B cell (primary cell): ENCODE measurements around the gene E2F6. TPM values are rescaled to one million over a fixed set of nuclear protein-coding genes. Genes with fewer than 3 reads are reported as not detected.

Experiments
- ATAC-seq: fragments of 200-7000 bp; cut with Tn5 transposase; one replicate; pipeline ENCODE4 v1.10.0; 2021; ENCODE audit warnings: low read depth, mild to moderate bottlenecking, moderate number of reproducible peaks, moderate library complexity
- CTCF ChIA-PET: fragments of 350-600 bp; sonication (Branson Sonifier 250); formaldehyde crosslinking; loops from one replicate; lab custom pipeline; 2021; ENCODE audit warnings: antibody characterized with exemption, inconsistent platforms; lab: Charles Lee
- POLR2A ChIA-PET: fragments of 350-600 bp; sonication (Branson Sonifier 250); formaldehyde crosslinking; loops from one replicate; lab custom pipeline; 2021; ENCODE audit warnings: antibody characterized with exemption; lab: Charles Lee
- DNase-seq: peaks from one replicate; pipeline ENCODE4 v3.0.0; 2013
- H2AFZ ChIP-seq: 2 replicates; pipeline ENCODE4 v1.6.1; 2012; ENCODE audit warnings: mild to moderate bottlenecking, low read depth, low read length; ENCODE audit not compliant: insufficient read depth, poor library complexity, severe bottlenecking
- H3K27ac ChIP-seq, 2 donors: 1 replicate in 1 of 2; 2 replicates in 1 of 2; pipeline ENCODE4 v1.5.1; 2012 to 2013; ENCODE audit warnings: low read length in 2 of 2, mild to moderate bottlenecking in 2 of 2, moderate library complexity in 1 of 2
- H3K27me3 ChIP-seq, 4 experiments: fragments of 200-600 bp in 1 of 4; sonication (generic) in 1 of 4; replicated peaks in 1 of 4; 1 replicate in 2 of 4; 2 replicates in 2 of 4; pipeline versions ENCODE4 v1.6.1 to v1.7.0; 2013 to 2016; ENCODE audit warnings: low read length in 3 of 4, mild to moderate bottlenecking in 2 of 4, mixed read lengths in 1 of 4, moderate library complexity in 1 of 4; ENCODE audit not compliant: insufficient read depth in 4 of 4, control insufficient read depth in 3 of 4; ENCODE audit errors: control extremely low read depth in 1 of 4
- H3K36me3 ChIP-seq, 2 experiments: replicated peaks in 1 of 2; 1 replicate in 1 of 2; 2 replicates in 1 of 2; pipeline versions ENCODE4 v1.6.1 to v1.7.1; 2013; ENCODE audit warnings: low read length in 1 of 2; ENCODE audit not compliant: insufficient read depth in 2 of 2, control insufficient read depth in 1 of 2; ENCODE audit errors: control extremely low read depth in 1 of 2, extremely low read depth in 1 of 2
- H3K4me1 ChIP-seq, 2 donors: fragments of 200-600 bp in 1 of 2; sonication (generic) in 1 of 2; 1 replicate in 1 of 2; 2 replicates in 1 of 2; pipeline versions ENCODE4 v1.5.1 to v1.6.1; 2013 to 2017; ENCODE audit warnings: low read length in 2 of 2; ENCODE audit not compliant: control insufficient read depth in 2 of 2, insufficient read depth in 2 of 2
- H3K4me2 ChIP-seq: replicated peaks from 2 replicates; pipeline ENCODE3; 2012; ENCODE audit warnings: mild to moderate bottlenecking, low read depth, low read length; ENCODE audit not compliant: poor library complexity, severe bottlenecking
- H3K4me3 ChIP-seq, 5 experiments: fragments of 200-600 bp in 1 of 5; sonication (generic) in 1 of 5; 1 replicate in 3 of 5; 2 replicates in 2 of 5; pipeline versions ENCODE4 v1.5.1 to v1.7.0; 2011 to 2016; ENCODE audit warnings: low read length in 4 of 5, mild to moderate bottlenecking in 4 of 5, low read depth in 2 of 5, control low read depth in 1 of 5, moderate library complexity in 1 of 5; ENCODE audit not compliant: insufficient read depth in 1 of 5; ENCODE audit errors: control extremely low read depth in 1 of 5, extremely low read depth in 1 of 5
- H3K79me2 ChIP-seq: fragments of 200-600 bp; sonication (generic); one replicate; pipeline ENCODE4 v1.6.0; 2016; ENCODE audit warnings: low read length; ENCODE audit not compliant: control insufficient read depth, insufficient read depth
- H3K9ac ChIP-seq: fragments of 200-600 bp; sonication (generic); 2 replicates; pipeline ENCODE4 v1.6.1; 2017; ENCODE audit warnings: mild to moderate bottlenecking, low read length, moderate library complexity
- H3K9me3 ChIP-seq, 3 donors: one replicate each; pipeline versions ENCODE4 v1.6.1 to v1.7.1; 2013; ENCODE audit warnings: low read length in 2 of 3; ENCODE audit not compliant: control insufficient read depth in 2 of 3, insufficient read depth in 1 of 3; ENCODE audit errors: control extremely low read depth in 1 of 3
- H4K20me1 ChIP-seq: 2 replicates; pipeline ENCODE4 v1.6.0; 2012; ENCODE audit warnings: mild to moderate bottlenecking, low read length; ENCODE audit not compliant: insufficient read depth, control insufficient read depth, poor library complexity, severe bottlenecking
- H3K27ac Mint-ChIP-seq: one replicate; pipeline ENCODE4 v1.8.0; 2021; ENCODE audit warnings: mixed read lengths
- H3K27me3 Mint-ChIP-seq: one replicate; pipeline ENCODE4 v1.8.0; 2021; ENCODE audit warnings: mixed read lengths
- H3K4me1 Mint-ChIP-seq: one replicate; pipeline ENCODE4 v1.8.0; 2021; ENCODE audit warnings: mixed read lengths
- H3K4me3 Mint-ChIP-seq: one replicate; pipeline ENCODE4 v1.8.0; 2021; ENCODE audit warnings: mixed read lengths
- H3K9me3 Mint-ChIP-seq: one replicate; pipeline ENCODE4 v1.8.0; 2022; ENCODE audit warnings: mixed read lengths; ENCODE audit not compliant: insufficient read depth
- EZH2 ChIP-seq: IDR thresholded peaks from 2 replicates; pipeline ENCODE4 v1.6.1; 2012; ENCODE audit warnings: borderline replicate concordance, low read depth, mild to moderate bottlenecking, moderate library complexity, low read length; ENCODE audit not compliant: insufficient read depth, poor library complexity, severe bottlenecking
- WGBS: methylation state at CpG from one replicate; pipeline ENCODE4 v1.1.5; 2013; ENCODE audit warnings: missing lambda C conversion rate; ENCODE audit not compliant: insufficient coverage; 5-methylcytosine and 5-hydroxymethylcytosine counted together
- intact Hi-C: fragments of 100-400 bp; cut with micrococcal nuclease; formaldehyde crosslinking; loops from one replicate; pipeline ENCODE4 v1.10.0; 2022
- polyA plus RNA-seq: library from polyadenylated mRNA; depleted of rRNA; stranded (reverse); fragments of >200 nt; gene quantifications from 2 replicates; pipeline ENCODE4 v1.2.3, GENCODE V29; 2012
- total RNA-seq, 2 donors: library from RNA; stranded (reverse); fragments of 120-200 nt in 1 of 2; gene quantifications; 1 replicate in 1 of 2; 2 replicates in 1 of 2; pipeline versions ENCODE4 v1.2.3 to v1.2.4, GENCODE V29; 2013 to 2022
- TF ChIP-seq, protein P1 (sequence below): fragments of 200-600 bp; IDR thresholded peaks from one replicate; pipeline ENCODE4 v1.8.0; 2022; ENCODE audit warnings: antibody characterized with exemption, mild to moderate bottlenecking

Gene E2F6
- total and polyA plus RNA-seq, 2 donors (not counting 1 experiment from before 2014, with no cell fraction given): 2.0 to 10.0 TPM

DNA sequence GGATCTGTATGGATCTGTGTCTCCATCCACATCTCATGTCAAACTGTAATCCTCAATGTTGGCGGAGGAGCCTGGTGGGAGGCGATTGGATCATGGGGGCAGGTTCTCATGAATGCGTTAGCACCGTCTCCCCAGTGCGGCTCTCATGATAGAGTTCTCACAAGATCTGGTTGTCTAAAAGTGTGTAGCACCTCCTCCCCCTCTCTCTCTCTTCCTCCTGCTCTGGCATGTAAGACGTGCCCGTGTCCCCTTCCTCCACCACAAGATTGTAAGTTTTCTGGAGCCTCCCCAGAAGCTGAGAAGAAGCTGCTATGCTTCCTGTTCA is 66.6 kb downstream of the E2F6 start:
- Histone ChIP-seq H3K27ac (no peak overlapping the region), H4K20me1 (no peaks in the 10 kb centered on the region), H3K4me3 (no peak overlapping the region), H3K36me3 (no peaks in the 10 kb centered on the region), H3K79me2 (no peaks in the 10 kb centered on the region), H3K9me3 (no peaks in the 10 kb centered on the region), H2AFZ (no peak overlapping the region), H3K4me2 (no peak overlapping the region), H3K4me1 (no peaks in the 10 kb centered on the region), H3K27me3 (peaks cover 0 to 2% (median 0%) of the 10 kb centered on the region in 4 experiments), H3K9ac (no peak overlapping the region)
- Mint-ChIP-seq H3K4me1 (no peaks in the 10 kb centered on the region), H3K27me3 (peaks cover 11% of the 10 kb centered on the region), H3K4me3 (no peak overlapping the region), H3K9me3 (no peaks in the 10 kb centered on the region), H3K27ac (no peak overlapping the region)
- 60% methylated on average over 4 of the region's 7 CpGs for WGBS
- ATAC-seq: no peak
- POLR2A ChIA-PET: no interaction called here
- TF ChIP-seq, protein P1, sequence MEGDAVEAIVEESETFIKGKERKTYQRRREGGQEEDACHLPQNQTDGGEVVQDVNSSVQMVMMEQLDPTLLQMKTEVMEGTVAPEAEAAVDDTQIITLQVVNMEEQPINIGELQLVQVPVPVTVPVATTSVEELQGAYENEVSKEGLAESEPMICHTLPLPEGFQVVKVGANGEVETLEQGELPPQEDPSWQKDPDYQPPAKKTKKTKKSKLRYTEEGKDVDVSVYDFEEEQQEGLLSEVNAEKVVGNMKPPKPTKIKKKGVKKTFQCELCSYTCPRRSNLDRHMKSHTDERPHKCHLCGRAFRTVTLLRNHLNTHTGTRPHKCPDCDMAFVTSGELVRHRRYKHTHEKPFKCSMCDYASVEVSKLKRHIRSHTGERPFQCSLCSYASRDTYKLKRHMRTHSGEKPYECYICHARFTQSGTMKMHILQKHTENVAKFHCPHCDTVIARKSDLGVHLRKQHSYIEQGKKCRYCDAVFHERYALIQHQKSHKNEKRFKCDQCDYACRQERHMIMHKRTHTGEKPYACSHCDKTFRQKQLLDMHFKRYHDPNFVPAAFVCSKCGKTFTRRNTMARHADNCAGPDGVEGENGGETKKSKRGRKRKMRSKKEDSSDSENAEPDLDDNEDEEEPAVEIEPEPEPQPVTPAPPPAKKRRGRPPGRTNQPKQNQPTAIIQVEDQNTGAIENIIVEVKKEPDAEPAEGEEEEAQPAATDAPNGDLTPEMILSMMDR: no peak
- TF ChIP-seq EZH2: no peak
- CTCF ChIA-PET: interaction anchor here (0.7 kb wide), 1 partner anchor 112 kb away, joined by 3 read pairs; no protein-coding TSS in a partner anchor
- intact Hi-C loops: no loop called here
- DNase-seq: no peak

DNA sequence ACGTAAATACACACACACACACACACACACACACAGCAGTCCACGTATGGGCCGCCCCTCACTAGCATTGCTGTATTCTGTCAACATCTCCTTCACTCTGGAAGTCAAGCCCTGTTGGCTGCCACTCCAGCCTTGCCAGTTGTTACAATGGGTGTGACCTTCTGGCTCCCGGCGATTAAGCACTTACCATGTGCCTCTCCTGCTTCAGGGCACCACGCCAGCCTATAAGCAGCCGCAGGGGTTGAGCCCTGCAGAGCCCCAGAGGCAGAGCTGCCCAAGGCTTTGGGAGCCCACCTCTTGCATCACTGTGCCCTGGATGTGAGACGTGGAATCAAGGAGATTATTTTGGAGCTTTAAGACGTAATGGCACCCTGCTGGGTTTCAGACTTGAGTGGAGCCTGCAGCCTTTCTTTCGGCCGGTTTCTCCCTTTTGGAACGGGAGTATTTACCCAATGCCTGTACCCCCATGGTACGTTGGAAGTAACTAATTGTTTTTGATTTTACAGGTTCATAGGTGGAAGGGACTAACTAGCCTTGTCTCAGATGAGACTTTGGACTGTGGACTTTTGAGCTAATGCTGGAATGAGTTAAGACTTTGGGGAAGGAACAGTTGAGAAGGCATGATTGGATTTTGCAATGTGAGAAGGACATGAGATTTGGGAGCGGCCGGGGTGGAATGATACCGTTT is 67.1 kb downstream of the E2F6 start:
- H3K4me1 ChIP-seq: no peaks in the 10 kb centered on the region
- no peak overlapping the region for H3K27ac ChIP-seq
- WGBS: 93% methylated on average over 12 of the region's 16 CpGs
- intact Hi-C loops: no loop called here
- no peak for ATAC-seq
- no peak for DNase-seq
- H3K27me3 Mint-ChIP-seq: peaks cover 11% of the 10 kb centered on the region
- no peak overlapping the region for H3K4me3 Mint-ChIP-seq
- no peak for TF ChIP-seq EZH2
- TF ChIP-seq, protein P1: no peak
- H3K9me3 ChIP-seq: no peaks in the 10 kb centered on the region
- H3K4me1 Mint-ChIP-seq: no peaks in the 10 kb centered on the region
- no peaks in the 10 kb centered on the region for H3K9me3 Mint-ChIP-seq
- H3K27me3 ChIP-seq: peaks cover 0 to 2% (median 0%) of the 10 kb centered on the region in 4 experiments
- no peaks in the 10 kb centered on the region for H4K20me1 ChIP-seq
- H3K4me2 ChIP-seq: no peak overlapping the region
- H3K27ac Mint-ChIP-seq: no peak overlapping the region
- H2AFZ ChIP-seq: no peak overlapping the region
- H3K9ac ChIP-seq: no peak overlapping the region
- no peak overlapping the region for H3K4me3 ChIP-seq
- H3K79me2 ChIP-seq: no peaks in the 10 kb centered on the region
- ChIA-PET POLR2A (no interaction called here), CTCF (no interaction called here)
- no peaks in the 10 kb centered on the region for H3K36me3 ChIP-seq
